ENCODE measurements around the gene MDFI.
A peak's percentile ranks its signal among the peaks of the same experiment; 100 is the strongest.

Gene MDFI

DNA sequence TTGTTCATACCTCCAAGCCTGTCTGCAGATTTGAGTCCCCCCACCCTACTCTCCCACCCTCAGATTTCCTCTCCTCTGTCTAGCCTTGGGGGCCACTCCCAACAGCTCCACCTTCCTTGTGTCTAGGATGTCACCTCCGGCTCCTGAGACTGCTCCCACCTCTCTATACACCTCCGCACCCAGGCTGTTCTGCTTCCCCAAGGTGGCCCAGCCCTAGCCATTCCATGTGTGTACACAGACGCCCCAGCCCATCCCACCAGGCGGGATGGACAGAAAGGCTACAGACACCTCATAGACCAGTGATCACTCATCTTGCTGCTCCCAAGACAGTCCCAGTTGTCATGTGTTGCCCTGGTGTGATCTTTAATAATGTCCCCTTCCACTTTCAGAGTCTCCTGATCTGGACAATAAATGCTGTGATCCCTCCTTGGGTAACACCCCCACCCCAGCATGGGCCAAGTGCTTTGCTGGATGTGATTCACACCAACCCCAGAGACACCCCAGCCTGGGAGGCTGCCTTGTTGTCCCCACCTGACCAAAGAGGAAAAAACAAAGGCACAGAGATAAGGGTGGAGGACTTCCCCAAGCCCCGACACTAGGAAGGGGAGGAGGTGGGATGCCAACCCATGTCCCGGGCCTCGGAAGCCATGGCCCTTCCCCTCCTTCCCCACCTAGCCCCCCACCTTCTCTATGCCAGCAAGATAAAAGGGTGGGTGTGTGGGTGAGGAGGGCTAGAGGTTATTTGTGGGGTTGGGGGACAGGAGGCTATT is 36.1 kb downstream of the MDFI start:
- DNase-seq = no peak

DNA sequence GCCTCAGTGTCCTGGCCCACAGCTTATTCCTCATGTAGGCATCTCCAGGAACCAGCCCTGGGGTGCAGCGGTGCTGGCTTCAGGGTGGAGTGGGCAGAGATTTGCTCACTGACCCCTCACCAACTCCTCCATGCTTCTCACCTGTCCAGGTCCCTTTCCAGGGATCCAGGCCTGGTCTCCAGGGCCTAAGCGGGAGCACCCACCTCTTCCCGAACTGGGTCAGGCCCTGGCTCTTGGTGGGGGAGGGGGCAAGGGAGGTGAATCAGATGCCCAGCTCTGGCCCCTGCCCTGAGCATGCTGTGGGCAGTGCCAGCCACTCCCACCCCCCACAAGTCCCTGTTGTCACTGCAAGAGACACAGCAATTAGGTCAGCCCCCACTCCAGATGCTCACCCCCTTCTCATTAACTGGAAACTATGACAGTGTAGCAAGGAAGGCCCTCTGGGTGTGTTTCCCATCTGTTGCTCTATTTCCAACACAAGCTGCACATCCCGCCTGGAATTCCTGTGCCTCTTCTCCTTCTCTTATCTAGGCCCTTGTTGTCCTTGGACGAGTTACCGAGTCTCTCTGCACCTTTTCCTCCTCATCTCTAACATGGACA is 37.0 kb downstream of the MDFI start:
- no peak for DNase-seq

DNA sequence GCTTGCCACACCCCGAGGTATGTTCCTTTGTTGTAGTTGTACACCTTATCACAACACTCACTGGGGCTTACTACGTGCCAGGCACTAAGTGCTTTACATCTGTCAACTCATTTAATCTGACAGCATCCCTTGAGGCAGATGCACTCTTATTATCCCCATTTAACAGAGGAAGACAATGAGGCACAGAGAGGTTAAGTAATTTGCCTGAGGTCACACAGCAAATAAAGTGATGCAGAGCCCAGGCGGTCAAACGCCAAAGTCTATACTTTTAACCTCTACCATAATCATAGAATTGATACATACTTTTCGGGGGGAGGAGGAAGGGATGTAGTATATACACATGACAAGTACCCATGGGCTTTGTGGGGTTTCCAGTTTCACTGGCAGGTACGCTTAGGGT is 37.7 kb downstream of the MDFI start:
- DNase-seq = no peak

DNA sequence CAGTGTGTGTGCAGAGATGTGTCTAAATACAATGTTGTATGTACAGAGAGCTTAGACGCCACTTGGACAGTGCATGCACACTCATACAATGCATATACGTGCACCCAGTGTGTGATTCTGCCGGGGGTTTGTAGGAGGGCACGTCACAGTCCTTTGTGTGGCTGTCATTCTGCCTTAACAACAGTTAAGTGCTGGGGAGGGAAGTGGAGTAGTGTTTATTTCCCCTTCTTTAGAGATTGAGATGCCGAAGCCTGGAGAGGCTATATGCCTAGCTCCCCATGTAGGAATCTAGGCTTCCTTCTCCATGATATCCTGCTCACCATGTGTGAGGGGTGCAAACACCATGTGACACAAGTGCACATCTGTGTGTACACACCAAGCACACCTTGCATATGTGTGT is 38.2 kb downstream of the MDFI start:
- no peak for DNase-seq

DNA sequence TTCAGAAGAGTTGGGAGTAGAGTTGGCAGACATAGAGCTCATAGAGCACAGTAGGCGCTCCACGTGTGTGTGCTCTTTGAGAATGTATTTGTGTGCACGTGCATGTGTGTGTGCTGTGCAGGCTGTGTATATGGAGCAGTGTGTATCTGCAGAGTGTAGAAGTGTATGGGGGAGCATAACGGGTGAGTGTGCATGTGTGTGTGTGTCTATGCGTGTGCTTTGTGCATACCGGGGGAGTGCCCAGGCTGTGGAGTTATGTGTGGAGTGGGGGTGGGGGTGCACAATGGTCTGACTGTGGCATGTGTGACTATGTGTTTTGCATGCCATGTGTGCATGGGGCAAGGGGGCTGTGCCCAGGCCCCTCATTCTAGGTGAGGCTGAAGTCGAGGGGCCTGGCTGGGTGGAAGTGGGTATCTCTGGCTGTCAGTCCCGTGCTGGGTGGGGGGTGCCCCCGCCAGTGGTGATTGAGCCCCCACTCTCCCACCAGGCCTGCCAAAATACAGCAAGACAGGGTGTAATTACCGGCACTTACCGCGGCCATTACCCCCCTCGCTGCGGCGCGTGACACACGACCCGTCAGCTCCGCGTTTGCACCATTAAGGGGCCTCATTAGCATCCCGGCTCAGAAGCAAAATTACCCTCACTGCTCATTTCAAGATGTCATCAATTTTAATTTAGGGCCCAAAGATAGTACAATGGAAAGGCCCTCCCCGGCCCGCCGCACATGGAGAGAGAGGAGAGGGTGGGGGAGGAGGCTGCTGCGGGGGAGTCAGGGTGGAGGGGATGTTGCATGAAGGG is 39.1 kb downstream of the MDFI start:
- DNase-seq = no peak

DNA sequence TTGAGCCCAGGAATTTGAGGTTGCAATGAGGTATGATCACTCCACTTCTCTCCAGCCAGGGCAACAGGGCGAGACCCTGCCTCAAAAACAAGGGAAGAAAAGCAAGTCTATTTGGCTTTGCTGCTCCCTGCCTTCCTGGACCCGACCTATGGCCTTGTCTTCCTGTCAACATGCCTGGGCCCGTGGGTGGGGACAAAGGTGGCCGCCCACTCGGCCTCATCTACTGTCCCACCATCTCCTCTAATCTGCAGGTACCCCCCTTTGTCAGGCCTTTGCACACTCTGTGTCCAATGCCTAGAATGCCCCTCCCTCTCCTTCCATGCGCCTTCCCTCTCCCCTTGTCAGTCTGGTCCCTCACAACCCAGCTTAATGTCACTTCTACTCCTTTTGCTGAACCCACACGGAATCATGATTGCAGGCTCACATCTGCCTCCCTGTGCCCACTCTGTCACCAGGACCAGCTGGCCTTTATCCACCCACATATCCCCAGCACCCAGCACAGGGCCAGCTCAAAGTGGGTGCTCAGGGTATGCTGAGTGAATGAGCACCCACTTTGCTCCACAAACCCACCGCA is 40.3 kb downstream of the MDFI start:
- DNase-seq = no peak

DNA sequence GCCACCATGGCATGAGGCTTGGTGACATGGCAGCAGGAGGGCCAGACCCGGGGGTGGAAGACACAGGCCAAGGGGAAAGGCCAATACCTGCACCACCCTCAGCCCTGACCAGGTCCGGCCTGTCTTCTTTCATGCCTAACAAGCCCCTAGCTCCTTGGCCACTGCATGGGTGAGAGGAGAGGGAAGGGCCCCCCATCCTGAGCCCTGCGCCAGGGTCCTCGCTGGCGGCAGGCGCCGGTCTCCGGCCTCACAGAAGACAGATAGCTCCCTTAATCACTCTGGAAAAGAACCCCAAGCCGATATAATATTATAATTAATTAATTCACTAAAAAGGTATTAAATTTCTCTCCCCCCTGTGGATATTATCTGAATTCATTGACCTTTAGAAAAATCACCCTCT is 41.4 kb downstream of the MDFI start:
- DNase-seq = no peak

DNA sequence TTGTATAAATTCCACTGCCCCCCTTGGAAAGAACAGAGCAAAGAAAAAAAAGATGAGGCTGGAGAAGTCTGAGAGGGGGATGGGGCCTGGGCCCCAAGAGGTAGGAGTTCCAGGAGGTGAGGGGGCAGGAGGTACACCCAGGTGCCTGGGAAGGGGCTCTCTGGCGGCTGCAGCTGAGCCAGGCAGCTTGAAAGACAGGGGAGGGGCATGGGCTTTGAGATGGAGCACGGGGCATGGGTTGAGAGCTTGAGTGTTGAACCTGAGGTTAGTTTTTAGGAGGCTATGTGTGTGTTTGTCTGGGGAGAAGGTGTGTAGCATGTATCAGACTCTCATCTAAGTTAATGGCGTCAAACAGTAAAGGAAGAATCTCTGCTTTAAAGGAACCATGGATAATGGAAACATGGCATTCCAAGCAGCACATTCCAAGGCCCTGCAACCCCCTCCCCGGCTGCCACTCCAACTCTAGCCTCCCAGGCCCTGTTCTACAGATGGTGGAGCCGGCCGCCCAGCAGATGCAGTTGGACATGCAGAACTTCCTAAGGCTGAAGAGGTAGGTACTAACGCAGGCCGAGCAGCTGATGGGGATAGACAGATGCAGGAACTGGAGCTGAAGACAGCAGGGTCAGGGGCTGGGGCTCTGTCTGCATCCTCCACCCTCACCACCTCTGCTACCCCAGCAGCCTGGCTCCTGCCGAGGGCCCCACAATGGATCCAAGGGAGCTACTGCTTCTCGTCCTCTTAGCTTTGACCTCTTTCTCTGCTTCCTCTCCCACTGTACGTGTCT is 42.1 kb downstream of the MDFI start:
- DNase-seq = no peak

DNA sequence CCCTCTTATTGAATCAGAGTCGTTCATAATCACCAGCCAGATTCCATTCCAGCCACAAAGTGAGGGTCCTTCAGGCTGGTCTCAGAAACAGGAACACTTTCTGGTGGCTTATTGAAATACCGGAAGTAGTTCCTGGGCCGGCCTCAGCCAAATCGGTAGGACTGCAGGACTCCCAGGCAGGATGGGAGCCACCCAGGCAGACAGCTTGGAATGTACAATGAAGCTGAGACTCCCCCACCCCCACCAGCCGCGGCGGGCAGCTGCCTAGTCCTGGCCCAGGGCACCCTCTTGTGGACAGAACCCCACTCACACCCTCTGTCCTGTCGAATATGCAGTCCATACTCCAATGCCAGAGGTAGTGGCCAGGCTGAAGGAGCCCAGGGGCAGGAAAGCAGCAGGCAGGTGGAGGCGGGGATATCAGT is 43.8 kb downstream of the MDFI start:
- DNase-seq = peak; percentile 44

DNA sequence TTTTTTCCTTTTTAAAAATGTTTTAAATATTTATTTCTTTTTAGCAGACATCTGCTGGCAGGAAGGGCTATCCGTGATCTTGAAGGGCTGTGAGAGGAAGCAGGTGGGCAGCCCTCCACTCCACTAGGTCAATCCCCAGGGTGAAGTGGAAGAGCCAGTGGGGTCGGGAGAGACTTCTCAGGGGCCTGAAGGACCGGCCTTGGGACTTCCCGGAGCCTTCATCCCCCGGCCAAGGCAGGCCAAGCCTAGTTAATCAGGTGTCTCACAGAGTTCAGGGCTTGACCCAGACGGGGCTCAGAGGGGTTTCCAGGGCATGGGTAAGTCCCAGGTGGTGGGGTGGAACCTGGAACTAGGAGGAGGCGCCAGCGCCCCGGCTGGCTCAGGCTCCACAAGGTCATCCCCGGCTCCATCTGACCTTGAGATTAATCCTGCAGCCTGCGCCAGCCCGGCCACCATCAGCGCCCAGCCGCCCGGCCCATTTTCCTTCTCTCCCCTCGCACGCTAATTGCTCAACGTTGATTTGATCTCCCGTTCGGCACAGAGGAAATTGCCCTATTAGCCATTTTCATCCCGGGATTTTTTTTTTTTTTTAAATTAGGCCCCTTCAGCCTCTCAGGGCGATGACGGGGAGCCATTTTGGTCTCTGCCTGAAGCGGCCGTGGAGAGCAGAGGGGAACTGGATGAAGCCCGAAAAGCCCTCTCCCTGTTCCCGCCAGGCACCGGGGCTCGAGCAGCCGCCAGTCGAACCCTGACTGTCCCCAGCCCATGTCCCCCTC is 44.4 kb downstream of the MDFI start:
- no peak for DNase-seq

DNA sequence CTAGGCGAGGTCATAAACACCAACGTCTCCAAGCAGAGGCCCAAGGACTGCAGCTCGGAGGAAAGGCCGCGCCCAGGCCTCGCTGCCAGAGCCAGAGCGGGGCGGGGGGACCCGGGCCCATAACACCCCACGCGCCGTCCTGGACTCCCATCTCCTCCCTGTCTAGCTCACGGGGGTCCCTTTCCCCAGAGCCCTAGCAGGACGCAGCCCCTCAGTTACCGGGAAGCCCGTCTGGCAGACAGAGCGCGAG is 44.9 kb downstream of the MDFI start:
- no peak for DNase-seq

DNA sequence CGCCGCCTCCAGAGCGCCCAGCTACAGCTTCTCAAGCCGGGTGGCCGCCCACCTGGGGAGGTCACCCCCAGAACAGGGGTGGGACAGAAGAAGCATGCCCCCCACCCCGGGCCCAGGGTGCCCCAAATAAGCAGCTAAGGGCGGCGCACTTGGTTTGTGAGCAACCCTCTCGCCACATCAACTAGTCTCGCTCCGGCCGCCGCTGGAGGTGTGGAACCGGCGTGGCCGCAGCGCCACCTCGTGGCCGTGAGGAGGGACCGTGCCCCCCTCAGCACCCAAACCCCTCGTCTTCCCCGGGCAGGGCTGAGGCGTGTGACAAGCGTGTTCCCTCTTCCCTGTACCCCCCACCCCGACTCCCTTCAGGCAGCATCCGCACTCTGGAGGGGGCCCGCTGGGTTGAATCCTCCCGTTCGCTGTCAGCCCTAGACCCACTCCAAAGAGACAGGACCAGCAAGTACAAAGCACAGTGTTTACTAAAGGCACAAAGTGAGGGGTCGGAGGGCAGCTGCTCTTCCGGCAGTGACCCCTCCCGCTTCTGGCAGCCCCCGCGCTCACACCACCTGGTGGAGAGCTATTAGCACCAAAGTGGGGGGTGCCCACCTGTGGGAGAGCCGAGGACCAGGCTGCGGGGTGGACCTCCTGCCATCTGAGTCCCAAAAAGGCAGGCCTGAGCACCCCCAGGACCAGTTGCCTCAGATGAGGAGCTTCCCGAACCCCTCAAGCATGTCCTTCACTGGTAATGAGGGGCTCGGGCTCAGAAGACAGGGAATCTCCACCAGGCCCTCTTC is 45.4 kb downstream of the MDFI start:
- peak; percentile 64 for DNase-seq

DNA sequence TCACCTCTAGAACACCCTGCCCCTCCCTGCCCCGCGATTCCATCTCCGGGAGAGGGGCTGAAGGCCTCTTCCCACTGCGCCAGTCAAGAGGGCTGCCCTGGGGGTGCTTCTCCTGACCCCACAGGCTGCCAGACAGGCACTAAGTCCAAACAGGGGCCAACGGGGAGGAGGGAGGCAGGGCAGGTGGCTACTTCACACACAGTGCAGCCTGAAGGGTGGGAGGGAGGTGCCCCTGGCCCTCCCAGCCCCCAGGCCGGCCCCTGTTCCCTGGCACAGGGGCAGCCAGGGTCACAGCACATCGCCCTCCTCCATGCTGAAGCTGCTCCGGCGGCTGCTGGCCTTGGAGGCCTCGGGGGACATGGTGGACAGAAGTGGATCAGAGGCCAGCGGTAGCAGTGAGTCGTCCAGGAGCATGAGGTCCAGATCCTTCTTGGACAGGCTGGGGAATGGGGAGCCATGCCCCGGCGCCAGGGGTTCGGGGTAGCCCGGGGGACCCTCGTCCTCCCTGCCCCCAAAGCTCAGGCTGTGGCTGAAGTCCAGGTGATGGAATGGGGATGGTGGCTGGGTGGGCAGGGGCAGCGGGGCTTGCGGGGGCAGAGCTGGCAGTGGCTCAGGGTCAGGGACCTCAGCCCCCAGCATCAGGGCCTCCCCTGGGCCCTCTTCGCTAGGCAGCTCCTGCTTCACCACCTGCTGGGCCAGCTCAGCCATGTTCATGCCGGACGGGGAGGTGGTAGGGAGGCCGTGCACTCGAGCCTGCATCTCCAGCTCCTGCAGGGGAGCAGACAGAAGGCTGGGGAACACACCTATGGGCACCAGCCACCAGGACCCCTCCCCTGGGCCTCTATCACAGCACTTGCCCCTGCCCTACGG is 46.3 kb downstream of the MDFI start:
- no peak for DNase-seq

DNA sequence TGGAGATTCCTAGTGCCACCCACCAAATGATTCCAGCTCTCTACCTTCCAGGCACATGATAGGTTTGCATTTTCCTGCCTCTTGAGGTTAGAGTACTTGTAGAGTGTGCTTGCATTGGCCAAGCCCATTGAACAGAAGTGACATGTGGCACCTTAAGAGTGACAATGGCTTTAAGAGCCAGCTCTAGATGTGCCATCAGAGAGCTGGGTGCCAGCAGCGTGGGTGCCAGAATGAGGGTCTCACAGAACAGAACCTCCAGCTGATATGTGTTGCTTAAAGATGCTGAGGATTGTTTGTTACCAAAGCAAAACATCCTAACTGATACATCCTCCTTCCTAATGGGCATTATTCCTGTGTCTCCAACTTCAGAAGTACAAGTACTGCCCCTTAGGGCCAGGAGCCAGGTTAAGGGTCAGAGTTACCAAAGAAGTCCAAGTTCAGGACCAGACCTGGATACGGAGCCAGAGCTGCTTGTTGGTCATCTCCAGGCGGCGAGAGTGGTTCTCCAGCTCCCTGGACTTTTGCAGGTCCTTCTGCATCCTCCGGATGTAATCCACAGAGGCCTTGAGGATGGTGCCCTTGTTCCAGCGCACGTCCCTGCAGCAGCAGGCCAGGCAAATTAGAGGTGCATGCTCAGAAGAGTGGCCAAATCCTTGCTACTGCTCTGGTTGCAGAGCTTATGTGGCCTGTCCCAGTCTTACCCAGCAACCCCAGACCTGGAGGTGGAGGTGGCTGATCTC is 47.5 kb downstream of the MDFI start:
- no peak for DNase-seq

DNA sequence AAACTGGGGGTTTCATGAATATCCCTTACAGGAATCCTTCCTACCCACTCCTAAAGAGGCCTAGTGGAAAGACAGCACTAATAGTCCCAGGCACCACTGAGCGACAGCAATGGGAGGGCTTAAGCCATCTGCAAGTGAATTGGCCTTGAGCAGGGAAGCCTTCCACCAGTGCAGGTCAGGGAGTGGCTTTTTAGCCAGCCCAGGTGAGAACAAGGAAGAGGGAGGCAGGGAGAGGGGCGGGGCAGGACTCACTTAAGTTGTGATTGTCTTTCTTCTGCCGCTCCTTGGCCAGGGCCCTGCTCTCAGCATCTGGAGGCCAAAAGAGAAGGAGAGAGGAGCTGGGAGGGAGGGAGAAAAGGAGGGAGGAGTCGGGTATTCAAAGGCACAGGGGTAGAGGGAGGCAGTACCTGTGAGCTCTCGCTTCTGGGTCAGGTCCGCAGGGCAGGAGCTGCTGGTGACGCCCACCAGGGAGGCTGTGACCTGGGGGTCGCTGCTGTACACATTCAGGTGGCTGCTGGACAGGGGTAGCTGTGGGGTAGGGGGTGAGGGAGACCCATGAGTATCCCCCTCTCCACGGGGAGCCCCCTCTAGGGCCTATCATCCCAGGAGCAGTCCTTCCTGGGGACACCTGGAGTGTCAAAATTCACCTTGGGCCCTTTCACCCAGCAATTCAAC is 49.4 kb downstream of the MDFI start:
- no peak for DNase-seq

DNA sequence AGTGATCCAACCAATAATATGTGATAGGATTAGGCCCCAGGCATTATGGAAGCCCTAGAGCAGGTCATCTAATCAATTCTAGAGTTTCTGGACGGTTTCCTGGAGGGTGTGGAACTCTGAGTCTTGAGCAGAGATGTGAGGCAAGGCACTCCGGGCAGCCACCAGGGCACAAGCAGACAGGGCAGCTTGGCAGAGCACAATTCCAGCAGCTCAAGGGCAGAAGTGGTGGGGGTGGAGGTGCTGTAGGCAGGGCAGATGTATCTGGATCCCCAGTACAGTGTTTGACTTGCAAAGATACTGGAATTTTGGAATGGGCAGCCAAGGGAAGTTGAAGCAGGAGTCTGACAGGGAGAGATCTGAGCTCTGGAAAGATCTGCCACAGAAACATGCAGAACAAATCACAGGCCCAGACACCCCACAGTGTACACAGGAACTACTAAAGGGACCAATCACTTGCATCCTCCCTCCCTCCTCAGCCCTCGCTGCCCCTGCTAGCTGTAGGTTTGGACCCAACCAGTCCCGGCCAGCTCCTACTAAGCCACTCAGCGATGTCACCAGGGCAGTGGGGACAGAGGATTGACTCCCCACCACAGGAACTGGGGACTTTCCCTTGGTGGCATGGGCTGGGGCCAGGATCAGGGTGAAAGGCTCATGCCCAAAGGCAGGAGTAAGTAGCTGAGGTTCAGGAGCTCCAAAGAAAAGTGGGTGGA is 50.1 kb downstream of the MDFI start:
- DNase-seq = no peak

DNA sequence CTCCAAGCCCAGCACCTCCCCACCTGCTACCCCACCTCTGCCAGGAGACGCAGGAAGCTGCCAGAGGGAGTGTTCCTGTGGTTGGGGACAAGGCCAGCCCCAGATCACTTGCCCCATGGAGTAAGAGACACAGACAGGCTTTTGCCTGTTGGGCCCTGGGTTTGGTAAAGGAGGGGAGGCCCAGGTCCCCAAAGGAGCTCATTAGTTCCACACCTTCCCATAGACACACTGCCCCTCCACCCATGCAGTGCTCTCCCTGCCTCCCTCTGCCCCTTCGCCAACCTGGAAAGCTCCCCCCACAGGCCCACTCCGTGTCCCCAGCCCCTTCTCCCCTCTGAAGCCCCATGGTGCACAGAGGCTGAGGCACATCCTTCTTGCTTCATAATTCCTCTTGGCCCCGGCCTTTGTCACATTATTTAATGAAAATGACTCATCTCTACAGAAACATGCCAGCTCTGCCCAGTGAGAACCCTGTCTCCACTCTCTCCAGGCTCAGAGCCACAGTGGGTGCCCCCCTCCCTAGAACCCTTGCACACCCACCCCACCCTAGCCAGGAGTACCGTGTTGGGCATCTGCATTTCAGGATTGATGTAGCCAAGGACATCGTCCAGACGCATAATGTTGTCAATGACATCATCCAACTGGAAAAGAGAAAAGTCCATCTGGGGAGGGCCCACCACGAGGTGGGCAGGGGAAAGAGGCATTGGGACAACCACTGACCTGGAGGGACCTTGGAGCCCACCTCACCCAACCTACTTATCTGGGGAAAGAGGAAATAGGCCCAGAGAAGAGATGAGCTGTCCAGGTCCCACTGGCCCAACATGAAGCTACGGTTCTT is 51.1 kb downstream of the MDFI start:
- no peak for DNase-seq

Measured in effector CD4-positive, alpha-beta T cell (primary cell).